Activated CD4-positive, alpha-beta T cell treated with anti-CD3 and anti-CD28 coated beads, Interleukin-2, amount 50 U/mL, for 4 hours (primary cell): ENCODE data around the gene SPOCK1.

Source experiments
- DNase-seq, 2 experiments: peaks; one replicate each; pipeline ENCODE4 v3.0.0-alpha.2; 2020

The SPOCK1 gene

DNA sequence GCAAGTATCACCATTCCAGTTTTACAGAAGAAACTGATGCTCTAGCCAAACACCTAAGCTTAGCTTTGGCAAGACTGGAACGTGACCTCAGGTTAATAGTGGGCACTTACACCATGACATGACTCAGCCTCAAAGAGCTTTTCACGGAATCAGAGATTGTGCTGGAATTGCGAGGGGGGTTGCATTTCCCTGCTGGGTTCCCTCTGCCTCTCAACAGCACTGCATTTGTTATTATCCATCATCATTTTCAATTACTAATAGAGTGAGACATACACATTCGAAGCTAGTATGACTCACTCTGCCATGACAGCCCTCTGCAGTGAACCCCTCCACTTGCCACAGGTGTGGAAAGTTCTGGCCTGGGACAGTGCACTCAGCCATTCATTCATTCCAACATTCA, 8.0 kb downstream of the SPOCK1 start:
- DNase-seq: no peak

DNA sequence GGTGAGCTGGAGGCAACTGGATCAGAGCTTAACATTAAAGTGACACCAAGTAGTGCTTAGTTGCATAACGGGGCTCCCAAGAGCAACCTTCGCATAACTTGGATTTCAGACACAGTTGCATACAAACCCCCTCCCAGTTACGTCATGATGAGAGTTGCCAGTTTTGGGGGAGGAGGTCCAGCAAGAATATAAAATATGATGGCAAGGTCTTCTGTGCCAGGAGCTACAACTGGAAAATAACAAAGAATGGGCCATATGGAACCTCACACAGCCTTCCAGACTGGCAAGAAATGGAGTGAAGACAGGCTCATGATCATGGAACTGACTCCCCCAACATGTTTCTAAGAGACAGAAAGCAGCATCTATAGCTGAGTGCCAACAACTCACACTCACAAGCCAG, 8.5 kb downstream of the SPOCK1 start:
- no peak for DNase-seq

DNA sequence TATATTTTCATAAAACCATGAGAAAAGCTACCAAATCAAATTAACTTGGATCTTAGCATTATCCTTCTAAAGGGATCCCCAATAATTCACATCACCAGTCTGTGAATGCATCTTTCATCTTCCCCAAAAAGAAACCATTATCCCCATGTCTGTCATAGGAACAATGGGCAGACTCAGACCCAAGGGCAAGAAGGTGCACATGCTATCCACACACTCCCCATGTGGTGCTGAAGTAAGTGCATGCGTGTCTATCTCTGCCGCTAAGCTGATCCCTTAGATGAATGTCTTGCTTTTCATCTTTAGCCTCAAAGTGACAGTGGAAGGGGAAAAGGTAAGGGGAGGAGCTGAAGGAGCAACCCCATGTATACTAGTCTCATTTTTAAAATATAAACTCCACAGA, 10.2 kb downstream of the SPOCK1 start:
- no peak for DNase-seq

DNA sequence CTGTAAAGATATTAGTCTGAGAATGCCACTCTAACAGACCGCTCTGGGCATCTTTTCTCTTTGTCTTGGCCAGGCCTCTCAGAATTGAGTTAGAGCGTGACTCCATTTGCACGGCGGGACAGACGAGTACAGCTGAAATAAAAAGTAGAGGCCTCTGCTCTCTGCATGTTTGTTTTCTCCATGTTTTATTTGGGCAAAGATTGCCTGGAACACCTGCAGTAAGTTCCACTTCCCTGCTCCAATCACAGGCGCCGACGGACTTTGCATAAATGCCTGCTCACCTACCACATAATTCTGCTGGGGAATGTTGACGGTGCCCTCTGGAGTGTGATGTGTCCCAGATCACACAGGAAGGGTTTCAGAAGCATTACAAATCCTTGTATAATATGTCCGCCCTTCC, 10.6 kb downstream of the SPOCK1 start:
- no peak for DNase-seq

DNA sequence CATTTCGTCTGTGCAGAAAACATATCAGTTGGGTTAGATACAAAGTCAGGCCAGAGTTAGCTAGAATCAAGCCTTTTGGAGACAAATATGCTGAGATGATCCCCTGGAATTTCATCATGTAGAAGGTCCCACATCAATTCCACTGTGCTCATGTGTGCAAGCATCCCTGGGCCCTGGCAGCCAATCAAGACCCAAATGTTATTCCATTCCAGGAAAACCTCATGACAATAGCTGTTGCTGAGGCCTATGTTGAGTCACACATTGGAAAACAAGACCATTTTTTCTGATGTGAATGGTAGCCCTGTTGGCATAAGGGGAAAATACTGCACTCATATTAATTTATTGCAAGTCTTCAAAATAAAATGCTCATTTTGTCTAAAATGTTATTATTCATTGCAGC, 11.5 kb downstream of the SPOCK1 start:
- no peak for DNase-seq

DNA sequence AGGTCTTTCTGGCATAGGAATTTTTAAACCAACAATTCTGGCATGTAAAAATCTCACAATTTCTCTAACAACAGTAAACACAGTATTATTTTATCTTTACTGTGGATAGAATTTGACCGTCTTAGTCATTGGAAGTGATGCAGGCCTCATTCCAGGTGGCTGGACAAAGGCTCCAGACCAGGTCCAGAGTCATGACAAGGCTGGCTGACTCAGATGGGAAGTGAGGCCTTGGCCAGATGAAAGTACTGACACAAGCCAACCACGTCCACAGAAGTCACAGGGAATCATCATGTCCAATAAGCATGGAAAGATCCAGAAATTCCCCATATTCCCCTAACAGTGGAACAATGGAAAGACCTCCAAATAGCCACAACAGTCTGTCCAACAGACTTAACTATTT, 12.4 kb downstream of the SPOCK1 start:
- no peak for DNase-seq

DNA sequence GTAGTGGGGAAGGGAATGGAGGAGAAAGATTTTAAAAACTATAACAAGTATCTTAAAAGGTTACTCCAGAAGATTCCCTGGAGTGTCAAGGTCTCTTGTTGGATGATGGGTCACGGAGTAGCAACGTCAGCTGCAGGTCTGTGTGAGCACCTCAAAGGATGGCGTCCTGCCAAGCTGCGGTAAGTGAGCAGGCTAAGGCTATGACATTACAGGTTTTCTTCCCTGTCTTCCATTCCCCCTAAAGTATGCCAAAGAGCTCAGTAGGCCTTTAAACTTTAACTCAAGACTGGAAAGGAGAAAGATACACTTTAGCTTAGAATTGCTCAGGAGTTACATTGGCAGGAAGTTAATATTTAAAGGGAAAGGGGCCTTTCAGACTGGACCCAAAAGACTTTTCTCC, 17.5 kb downstream of the SPOCK1 start:
- DNase-seq: no peak

DNA sequence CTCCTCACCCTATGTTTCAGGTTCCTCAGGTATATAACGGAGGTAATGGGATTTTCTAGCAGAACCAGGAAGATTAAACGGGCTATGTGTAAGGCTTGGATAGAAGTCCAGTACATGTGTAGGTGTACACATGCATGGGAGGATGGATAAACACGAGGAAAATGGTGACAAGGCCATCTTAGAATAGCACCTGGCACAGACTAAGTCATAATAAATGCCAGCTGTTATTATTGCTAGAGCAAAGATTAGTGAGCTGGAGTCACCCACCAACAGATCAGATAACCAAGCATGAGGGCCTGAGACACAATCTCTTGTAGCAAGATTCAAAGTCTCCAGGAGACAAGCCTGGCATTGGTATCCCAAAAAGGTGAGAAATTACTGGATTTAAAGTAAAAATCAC, 21.1 kb downstream of the SPOCK1 start:
- DNase-seq: no peak

DNA sequence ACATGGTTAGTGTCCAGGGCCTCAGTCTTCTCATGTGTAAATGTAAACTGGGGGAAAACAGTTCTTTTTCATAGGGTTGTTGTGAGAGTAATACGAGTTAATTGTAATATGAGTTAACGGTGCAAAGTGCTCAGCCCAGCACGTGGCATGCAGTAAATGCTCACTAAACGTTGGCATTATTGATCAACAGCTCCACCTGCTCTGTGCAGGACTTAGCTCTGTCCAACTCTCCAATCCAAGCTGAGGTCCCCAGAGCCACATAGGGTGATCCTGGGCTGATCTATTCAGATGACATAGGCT, 28.3 kb downstream of the SPOCK1 start:
- no peak for DNase-seq

DNA sequence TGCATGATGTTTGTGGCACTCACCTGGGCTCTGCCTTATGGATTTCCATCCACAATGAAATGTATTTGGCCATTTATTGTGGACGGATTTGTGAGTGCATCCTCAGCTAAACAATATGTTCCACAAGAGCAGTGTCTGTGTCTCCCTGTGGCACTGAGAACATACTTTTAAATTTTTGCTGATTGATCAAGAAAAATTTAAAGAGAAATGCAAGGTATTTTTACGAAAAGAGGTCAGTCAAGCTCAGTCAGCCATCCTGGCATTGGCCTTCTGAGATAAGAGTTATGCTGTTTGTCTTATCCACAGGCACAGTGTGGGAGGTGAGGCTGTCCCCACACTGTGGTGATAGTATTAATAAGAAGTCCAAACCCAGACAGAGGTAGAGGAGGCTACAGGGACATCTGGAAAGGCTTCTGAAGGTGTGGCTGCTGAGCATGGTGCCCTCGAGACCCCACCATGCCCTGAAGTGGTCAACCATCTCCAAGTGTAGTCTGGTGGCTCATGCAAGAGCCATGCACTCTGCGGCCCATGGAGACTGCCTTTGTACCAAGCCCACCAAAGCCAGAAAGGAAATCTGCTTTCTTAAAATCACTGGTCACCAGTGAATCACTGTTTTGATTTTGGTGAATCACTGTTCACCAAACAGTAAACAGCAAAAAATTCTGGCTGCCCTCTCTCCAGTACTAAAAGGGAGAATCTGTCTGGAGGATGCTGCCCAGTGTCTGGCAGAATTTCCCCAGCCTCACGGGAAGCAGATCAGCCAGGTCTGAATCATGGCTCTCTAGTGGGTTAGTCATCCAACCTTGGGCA, 28.8 kb downstream of the SPOCK1 start:
- DNase-seq: no peak

DNA sequence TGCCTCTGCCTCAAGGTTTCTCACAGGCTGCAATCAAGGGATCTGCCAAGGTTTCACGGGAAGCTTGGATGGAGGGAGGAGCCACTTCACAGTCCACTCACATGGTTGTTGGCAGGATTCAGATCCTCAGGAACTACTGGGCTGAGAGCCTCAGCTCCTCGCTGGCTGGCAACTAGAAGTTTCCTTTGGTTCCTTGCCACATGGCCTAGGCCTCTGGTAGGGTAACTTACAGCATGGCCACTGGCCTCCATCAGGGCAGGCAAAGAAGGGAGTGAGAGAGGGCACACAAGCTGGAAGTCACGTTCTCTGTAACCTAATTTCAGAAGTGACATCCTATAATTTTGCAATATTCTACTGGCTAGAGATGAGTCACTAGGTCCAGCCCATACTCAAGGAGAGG, 32.2 kb downstream of the SPOCK1 start:
- DNase-seq: no peak

DNA sequence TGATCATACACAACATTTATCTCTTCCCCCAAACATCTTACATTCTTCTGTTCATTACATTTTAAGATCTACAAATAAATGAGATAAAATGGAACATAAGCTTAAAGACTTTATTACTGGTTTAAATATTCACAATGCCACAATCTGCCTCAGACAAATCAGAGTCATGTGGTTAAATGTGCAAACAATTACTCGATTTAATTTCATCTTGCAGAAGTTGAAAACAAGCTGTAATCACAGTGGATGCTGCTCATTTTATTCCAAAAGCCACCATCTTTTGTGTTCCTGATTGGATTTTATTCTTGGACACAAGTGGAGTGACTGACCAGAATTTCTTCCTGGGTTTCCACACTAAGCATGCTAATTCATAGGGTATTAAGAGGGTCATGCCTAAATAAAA, 33.2 kb downstream of the SPOCK1 start:
- DNase-seq: no peak

DNA sequence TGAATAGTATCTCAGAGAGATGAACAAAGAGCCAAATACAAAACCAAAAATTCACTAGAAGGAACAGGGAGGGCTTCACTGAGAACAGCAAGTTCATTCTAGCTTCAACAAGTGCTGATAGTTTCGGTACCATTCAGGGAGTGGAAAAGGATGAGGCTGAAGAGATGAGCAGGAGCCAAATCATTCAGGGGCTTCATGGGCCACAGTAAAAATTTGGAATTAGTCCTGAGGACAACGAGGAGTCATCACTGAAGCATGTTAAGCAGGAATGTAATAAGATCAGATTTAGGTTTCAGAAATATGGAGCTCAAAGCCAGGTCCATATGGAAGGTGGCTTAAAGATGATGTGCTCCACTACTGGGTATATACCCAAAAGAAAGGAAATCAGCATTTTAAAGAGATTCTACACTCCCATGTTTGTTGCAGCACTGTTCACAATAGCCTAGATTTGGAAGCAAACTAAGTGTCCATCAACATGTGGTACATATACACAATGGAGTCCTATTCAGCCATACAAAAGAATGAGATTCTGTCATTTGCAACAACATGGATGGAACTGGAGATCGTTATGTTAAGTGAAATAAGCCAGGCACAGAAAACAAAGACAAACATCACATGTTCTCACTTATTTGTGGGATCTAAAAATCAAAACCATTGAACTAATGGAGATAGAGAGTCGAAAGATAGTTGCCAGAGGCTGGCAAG, 36.2 kb downstream of the SPOCK1 start:
- DNase-seq: no peak

DNA sequence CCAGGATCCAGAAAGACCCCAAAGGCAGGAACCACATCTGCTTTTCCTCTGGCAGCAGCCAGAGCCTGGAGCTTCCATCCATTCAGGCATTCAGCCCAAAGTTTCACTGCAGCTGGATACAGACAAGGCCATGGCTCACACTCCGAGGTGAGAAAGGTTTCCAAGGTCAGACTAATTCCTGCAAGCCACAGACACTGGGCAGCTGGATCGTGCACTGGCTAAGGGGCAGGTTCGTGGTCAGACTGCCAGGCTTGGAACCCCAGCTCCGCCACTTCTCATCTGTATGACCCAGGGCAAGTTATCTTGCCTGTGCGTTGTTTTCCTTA, 36.9 kb downstream of the SPOCK1 start:
- DNase-seq: no peak

DNA sequence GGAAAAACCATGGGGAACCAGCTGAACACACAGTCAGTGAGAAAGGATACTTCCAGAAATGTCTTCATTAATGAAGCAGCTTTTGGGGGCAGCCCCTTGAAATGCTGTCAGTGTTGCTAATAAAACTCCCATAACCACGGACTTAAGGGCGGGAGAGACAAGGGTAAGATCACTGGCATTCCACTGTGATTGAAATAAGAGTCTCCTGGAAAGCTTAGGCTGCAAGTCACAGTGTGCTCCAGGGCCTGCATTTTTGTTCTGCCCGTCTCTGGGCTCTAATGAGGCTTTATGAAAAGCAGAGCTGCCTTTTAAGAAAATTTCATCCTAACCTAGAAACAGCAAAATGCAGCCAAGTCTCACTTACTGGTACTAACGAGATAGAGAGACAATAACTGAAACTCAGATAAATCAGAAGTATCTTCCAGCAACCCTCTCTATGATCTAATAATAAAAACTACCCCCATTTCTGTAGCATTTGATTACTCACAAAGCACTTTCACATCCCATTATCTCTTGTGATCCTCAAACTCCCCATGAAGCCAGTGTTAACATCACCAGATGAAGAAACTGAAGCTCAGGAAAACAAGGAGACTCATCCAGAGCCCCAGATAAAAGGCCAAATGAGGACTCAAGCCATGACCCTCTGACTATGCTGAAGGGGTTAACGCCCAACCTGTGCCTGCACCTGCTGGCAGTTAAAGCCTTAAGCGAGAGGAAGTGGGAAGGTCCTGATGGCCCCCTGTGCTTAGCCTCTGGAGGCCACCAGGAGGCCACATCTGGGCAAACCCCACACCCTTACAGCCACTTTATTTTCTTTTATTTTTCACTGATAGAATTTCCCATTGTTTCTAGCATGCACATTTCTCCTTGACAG, 37.5 kb downstream of the SPOCK1 start:
- no peak for DNase-seq

DNA sequence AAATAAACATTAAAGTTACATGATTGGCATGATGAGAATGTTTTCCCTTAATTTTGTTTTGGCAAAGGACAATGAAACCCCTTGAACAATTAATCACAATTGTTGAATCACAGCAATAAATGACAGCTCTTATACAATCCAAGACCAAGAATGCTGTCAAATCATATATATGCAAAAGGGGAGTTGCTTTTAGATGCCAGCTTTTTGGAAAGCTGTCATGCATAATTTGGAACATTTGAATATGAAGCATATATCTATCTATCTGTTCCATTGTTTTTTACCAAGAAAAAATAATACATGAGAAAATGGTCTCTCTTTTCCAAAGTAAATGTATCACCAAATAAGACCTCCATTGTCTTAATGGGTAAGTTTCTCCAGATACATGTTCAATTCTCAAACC, 44.5 kb downstream of the SPOCK1 start:
- DNase-seq: no peak

DNA sequence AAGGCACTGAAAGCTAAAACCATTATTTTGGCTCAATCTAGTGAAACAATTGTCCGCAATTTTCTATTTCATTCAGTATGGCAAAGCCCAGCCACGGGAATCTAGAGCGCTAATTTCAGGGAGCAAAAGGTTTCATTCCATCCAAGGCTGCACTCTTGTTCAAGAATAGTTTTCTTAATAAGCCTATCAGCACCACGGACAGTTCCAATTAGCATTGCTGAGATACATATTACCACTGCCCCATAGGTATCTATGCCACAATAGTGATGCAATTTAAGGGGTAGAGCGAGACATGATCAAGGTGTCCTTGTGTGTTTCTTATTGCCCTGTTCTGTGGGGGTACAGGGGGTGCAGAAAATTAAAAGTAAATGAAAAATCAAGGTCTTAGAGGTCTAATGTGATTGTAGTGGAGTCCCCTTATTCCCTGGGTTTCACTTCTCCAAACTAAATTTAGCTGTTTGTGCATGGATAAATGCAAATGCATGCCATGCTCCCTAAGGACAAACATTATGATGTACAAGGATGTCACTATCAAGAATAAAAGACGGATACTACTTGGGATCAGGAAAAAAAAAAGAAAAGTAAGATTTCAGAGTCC, 45.5 kb downstream of the SPOCK1 start:
- no peak for DNase-seq

DNA sequence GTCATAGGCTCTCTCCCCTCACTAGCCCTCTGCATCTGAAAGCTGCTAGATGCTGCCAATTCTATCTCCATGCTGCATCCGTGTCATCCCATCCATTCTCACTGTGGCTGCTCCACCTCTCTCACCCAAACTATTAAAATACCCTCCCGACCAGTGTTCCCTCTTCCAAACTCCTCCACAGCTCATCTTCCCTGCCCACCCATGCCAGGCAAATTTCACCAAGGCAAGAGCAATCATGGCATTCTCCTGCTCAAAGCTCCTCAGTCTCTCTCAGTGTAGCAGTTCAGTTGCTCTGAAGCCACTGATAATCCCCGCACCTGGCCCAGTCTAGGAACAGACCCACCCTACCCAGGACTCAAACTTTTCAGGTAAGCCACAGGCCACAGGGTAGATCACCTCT, 48.4 kb downstream of the SPOCK1 start:
- no peak for DNase-seq

DNA sequence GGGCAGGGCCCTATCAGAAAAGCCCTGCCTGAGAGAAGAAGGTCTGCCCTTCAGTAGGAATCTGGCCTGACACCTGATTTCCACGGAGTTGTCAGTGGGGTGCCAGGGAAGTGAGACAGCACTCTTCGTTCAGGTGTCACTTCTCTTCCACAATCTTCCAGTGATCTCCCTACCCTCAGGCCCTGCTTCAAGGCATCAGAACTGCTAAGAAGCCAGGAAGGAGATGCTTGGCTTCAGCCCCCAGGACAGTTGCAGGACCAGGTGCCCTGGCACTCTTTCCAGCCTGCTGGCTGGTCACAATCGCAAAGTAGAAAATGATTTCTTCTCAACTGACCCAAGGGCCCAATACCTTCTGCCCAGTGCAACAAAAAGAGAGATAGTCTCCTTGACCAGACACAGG, 50.3 kb downstream of the SPOCK1 start:
- no peak for DNase-seq

DNA sequence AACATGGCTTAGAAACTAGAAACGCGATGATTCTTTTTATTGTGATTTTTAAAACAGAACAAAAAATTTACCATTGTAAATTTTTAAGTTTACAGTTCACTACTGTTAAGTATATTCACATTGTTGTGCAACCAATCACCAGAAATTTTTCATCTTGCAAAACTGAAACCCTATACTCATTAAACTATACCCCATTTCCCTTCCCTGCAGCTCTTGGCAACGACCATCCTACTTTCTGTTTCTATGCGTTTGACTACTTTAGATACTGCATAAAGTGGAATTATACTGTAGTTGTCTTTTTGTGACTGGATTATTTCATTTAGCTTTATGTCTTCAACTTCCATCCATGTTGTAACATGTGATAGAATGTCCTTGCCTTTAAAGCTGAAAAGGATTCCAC, 52.5 kb downstream of the SPOCK1 start:
- DNase-seq: no peak

DNA sequence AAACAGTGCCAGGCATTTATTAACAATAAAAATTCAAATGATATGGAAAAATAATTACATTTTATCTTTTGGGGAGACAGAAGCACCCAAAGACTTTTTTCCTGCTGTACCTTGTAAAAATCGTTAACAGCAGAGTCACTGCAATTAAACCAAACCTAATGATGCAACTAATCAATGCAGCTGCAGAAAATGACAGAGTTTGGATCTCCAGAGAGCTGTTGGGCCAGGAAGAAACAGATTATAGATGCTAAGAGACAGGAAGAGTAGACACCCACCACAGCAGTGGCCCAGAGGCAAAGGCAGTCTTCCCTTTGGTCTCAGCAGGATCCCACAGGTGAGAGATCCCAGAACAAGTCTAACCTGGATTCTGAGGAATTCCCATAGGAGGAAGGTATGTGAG, 53.0 kb downstream of the SPOCK1 start:
- no peak for DNase-seq

DNA sequence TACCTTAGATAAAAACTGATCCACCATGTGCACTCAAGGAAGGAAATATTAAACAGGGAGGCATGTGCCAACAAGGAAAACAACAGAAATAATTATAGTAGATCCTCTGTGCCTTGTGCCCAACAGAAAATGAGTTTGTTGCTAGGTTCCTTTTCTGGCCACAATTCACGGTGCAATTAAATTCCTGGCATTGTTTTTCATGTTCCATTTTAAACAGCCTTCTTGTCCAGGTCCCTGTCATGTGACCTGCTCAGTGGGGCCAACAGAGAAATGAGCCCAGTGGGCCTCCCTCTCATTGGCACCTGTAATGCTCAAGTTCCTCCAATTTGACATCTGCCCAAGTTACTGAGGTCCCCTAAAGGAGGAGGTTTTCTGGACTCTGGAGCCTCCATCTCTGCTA, 56.5 kb downstream of the SPOCK1 start:
- no peak for DNase-seq

DNA sequence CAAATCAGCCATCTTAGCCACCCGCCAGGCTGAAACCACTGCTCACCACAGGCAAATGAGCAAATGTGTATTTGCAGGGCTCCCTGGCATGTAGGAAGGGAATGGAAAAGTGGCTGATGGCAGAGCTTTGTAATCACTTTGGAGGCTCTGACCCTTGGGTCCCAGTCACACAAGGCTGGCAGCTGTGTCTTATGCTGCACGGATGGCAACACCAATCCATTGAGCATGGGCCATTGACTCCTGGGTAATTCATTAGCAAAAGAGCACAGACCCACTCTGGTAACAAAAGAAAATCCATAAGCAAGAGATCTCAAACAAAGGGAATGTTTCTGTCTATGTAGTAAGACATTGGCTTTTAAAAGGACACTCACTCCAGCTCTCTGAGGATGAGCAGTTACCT, 57.6 kb downstream of the SPOCK1 start:
- no peak for DNase-seq

DNA sequence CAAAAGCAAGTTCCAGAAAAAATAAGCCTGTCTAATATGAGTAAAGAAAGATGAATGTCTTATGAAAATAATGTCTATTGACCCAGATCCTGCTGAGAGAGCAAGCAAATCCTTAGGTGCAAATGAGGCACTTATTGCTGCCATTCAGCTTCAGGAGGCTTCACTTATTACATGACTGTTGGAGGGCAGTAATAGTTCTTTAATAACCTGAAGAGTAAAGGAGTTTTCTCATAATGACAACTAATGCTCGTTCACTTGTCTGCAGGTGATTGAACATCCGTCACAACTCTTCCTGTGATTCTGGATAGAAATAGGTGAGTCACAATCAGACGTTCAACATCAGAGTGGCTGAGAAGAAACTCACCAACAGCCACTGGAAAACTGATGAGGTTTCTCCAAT, 58.3 kb downstream of the SPOCK1 start:
- DNase-seq: no peak
